ENCODE measurements around the gene HAND2.

- no peak for TF ChIP-seq POLR2A (IDR thresholded peaks at IDR 0.05)
- TF ChIP-seq, protein P1, sequence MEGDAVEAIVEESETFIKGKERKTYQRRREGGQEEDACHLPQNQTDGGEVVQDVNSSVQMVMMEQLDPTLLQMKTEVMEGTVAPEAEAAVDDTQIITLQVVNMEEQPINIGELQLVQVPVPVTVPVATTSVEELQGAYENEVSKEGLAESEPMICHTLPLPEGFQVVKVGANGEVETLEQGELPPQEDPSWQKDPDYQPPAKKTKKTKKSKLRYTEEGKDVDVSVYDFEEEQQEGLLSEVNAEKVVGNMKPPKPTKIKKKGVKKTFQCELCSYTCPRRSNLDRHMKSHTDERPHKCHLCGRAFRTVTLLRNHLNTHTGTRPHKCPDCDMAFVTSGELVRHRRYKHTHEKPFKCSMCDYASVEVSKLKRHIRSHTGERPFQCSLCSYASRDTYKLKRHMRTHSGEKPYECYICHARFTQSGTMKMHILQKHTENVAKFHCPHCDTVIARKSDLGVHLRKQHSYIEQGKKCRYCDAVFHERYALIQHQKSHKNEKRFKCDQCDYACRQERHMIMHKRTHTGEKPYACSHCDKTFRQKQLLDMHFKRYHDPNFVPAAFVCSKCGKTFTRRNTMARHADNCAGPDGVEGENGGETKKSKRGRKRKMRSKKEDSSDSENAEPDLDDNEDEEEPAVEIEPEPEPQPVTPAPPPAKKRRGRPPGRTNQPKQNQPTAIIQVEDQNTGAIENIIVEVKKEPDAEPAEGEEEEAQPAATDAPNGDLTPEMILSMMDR (IDR thresholded peaks at IDR 0.05 in 4 of 5, conservative IDR thresholded peaks at IDR 0.05 in 1 of 5), result no peak
Measured at GRCh38 chr4:173528378-173529321, 1.4 kb downstream of the HAND2 start.

Measured in gastrocnemius medialis (tissue), 4 donors.